Stimulated activated CD4-positive, alpha-beta T cell treated with anti-CD3 and anti-CD28 coated beads, Interleukin-12 subunit alpha, Interleukin-12 subunit beta, amount 100 ng/mL, for 4 hours (primary cell): Measurements from ENCODE around the gene WDR86.
A peak's percentile ranks its signal among the peaks of the same experiment; 100 is the strongest.

Experiments
- DNase-seq: peaks from one replicate; pipeline ENCODE4 v3.0.0-alpha.2; 2020

WDR86 gene

DNA sequence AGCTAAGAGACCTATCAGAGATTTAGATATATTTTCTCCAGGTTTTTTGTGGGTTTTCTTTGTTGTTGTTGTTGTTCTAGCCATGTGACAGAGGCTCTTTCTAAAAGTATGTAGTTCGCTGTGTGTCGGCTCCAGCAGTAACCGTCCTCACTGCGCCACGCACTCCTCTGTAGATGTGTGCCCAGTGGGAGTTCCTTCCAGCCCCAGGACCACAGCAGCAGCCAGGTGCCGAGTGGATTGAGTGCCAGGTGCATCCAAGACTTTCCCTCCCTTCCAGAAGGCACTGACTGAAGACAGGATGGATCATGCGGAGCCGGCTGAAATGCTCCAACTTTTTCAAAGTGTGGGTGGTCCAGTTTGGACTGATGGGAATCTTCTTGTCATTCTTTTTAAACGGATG, 31.8 kb downstream of the WDR86 start:
- DNase-seq: no peak

DNA sequence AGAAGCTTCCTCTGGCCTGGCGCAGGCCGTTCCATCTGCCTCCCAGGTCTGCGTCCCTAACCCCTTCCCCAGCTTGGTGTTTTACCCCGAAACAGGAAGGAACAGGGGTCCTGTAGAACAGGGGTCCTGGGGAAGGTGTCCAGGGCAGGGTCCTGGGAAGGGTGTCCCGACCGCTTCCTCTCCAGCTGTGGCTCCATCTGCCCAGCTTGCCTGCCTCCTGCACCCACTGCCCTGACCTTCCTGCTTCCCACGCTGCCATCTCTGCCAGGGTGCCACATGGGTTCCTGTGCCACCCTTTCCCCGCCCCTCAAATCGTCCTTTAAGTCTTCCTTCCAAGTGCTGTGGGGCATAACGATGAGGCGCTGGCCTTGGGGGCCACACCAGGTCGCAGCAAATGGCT, 32.4 kb downstream of the WDR86 start:
- no peak for DNase-seq

DNA sequence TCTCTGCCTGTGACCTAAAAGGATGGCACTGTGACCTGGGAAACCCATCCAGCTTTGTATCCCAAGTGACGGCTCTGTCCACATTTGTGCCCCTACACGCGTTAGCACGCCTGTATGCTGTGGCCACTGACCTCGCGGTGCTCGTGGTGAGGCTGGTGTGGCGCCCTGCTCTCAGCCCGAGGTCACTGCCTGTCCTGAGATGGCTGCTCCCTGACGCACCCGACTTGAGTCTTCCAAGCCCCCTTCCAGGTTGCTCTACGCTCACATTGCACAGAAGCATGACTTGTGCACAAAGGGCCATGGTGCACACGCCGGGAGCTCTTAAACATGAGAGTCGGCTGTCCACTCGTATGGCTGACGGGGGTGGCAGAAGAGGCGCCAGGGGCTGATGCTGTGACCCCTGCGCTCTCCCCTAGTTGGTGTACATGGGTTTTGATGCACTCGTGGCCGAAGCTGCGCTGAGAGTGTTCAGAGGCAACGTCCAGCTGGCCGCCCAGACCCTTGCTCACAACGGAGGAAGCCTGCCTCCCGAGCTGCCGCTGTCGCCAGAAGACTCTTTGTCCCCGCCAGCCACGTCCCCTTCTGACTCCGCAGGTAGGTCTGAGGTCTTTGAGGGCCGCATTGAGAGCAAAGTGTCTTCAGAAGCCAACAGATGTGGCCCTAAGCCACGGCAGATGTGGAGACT, 33.5 kb downstream of the WDR86 start:
- DNase-seq: no peak

- DNase-seq: no peak
These were observed 34.2 kb downstream of the WDR86 start for GRCh38 chr7:151375530-151376217.

- no peak for DNase-seq
These were observed 35.1 kb downstream of the WDR86 start for GRCh38 chr7:151374726-151375125.

GRCh38 chr7:151374139-151374538, 35.7 kb downstream of the WDR86 start:
- DNase-seq: no peak

- DNase-seq: no peak
These were observed 36.2 kb downstream of the WDR86 start for GRCh38 chr7:151373599-151373998.

DNA sequence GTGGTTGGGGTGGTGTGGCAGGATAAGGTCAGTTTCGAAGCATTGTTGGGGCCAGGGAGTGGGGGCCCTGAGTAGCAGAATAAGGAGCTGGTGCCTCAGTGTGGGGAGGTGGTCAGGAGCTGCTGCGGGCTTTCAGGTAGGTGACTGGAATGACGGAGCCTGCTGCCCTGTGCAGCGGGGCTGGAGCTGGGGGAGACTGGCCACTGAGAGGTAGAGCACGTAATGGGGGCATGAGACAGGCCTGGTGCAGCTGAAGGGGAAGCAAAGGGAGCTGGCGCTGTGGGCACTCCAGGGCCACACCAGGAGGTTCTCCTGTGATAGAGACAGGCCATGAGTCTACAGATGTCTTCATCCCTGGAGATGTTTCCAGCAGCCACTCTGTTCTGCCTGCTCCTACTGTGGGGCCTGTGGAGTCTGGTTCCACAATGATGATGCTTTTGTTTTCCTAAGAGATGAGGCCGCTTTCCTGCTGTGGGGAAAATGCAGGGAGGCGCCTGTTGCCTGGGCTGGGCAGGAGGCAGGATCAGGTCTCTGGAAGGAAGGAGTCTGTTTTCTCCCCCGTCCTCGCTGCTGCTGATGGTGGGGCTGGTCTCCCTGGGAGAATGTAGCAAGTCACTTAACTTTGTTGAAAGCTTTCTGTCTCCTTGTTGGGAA, 37.1 kb downstream of the WDR86 start:
- no peak for DNase-seq

DNA sequence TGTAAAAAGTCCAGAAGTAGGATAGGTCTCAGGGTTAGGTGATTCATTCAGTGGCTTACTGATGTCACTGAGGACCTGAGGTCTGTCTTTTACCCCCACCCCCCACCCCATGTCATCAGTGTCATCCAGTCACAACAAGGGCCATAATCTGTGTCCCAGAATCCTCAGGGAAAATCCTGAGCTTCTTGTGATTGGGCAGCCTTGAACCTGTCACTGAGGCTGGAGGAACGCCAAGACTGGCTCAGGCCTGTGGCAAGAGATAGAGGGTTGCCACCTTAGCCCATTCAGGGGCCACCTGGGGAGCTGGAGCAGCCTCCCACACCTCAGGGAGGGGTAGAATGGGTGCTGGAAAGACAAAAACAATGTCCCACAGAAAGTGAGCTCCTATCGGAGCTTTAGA, 38.6 kb downstream of the WDR86 start:
- no peak for DNase-seq

DNA sequence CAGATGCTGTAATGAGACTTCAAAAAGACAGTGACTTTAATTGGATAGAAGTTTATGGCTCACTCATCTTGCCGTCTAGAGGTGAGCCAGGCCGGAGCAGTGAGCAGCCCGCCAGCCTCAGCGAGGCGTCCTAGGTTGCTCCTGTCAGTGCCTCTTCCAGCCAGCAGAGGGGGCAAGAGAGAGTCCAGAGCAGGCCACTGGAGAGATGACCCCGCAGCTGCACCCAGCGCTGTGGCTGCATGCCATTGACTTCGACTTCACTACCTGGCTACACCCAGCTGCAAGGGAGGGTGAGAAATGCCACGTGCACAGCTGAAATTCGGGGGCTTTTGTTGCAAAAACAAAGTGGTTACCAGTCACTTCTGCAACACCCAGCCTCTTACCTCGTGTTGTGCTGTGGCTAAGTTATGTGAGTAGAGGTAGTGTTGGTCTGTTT, 41.7 kb downstream of the WDR86 start:
- DNase-seq: peak; percentile 71

GRCh38 chr7:151367284-151367683, 42.6 kb downstream of the WDR86 start:
- no peak for DNase-seq

GRCh38 chr7:151366880-151367222, 43.0 kb downstream of the WDR86 start:
- no peak for DNase-seq

DNA sequence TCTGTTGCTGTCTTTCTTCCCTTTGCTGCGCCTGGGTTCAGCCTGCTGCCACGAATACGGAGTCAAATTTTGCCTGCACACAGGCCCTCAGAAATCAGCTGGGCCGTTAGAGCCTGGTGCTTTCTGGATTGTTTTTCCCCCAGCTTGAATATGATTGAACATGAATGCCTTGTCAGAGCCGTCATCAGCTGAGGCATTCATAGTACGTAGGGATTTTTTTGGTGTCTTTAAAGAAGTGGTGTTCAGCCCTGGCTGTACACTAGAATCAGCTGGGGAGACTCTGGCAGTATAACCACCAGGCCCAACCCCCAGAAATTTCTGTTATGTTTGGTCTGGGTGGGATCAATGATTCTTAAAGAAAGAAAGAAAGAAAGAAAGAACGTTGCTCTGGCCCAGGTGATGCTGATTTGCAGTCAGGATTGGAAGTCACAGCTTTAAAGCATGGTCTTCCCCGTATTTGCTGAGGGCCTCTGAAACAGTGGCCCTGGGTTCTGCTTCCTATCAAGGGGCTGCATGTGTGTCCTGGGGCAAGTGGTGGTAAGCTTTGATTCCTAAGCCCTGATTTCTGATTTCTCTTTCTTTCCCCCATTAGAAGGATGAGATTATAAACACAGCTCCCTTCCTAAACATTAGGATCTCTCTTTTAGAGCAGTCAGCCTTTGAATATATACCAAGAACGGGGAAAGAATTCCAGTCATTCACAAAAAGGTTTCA, 43.5 kb downstream of the WDR86 start:
- no peak for DNase-seq

- no peak for DNase-seq
These were observed 46.7 kb downstream of the WDR86 start for GRCh38 chr7:151363182-151363581.

DNA sequence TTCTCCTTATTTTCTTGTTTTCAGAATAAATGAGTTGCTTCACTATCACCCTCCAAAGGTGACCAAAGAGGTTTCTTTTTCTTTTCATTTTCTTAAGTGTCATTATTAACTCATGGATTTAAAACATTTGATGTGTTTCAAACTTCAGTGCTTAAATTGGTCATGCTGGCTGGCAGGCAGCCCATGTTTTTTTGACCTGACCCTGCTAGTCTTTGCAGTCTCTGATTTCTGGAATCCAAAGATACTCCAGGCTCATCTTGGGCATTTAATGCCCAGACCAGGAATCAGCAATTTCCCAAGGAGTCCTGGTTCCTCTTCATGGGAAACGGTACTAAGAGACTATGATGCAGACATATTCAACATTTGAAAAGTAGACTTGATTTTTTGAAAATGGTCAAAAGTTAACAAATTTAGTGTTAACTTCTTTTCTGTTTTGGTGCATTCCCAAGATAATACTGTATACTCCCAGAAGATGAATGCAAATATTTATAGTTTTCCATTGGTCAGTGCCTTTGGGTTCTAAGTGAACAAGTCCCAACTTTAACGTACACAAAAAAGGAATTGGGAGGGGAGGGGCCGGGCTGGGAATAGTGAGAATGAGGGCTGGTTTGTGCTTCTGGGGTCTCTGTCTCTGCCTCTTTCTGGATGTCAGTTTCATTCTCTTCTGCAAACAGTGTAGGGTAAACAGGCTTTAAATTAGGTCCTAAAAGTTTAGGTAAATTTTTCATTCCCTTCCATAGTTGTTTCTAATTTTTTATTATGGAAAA, 48.5 kb downstream of the WDR86 start:
- no peak for DNase-seq

- no peak for DNase-seq
These were observed 57.3 kb downstream of the WDR86 start for GRCh38 chr7:151352512-151352911.

DNA sequence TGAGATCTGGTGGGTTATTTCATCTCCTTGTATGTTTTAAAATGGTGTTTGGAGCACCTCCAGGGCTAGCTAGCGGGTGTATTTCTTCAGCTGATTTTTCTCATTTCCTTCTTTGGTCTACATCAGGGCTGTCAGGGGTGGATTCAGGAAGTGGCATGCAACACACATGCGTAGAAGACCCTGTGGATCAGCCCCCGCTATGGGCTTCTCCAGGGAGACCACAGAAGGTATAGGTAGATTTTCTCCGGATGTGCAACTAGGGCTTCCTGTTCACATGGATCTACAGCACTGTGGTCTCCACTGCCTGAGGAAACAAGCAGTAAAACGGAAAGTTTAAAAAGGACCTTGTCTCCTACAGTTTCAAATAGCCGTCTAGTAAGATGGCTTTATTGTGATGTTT, 57.9 kb downstream of the WDR86 start:
- DNase-seq: peak; percentile 28

DNA sequence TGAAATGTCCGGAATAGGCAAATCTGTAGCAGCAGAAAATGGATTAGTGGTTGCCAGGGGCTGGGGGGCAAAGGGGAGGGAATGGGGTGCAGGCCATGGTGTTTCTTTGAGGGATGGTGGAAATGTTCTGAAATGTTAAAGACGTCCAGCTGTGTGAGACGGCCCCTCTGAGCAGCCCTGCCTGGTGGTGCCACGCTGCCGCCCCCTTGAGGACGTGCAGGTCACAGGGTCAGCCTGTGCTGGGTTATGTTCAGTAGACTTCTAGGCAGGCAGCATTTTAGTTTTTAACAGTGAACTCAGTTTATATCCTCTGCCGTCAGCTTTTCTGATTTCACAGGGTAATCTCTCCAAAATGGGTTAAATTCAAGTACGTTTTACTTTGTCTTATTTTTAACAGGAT, 58.8 kb downstream of the WDR86 start:
- DNase-seq: peak; percentile 45

DNA sequence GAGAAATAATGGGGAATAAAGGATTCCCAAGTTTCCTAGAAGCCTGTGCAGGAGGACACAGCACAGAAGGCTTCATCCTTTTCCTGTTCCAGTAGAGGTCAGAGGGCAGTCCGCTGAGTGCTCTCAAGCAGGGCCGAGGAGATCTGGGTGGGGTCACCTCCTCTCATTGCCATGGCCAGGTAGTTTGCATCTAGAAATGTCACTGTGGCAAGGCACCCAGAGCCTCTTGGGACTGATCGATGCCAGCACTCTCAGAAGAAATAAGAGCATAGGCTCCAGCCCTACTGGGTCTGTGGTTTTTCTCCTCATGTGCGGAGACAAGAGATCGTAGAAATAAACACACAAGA, 60.4 kb downstream of the WDR86 start:
- no peak for DNase-seq

DNA sequence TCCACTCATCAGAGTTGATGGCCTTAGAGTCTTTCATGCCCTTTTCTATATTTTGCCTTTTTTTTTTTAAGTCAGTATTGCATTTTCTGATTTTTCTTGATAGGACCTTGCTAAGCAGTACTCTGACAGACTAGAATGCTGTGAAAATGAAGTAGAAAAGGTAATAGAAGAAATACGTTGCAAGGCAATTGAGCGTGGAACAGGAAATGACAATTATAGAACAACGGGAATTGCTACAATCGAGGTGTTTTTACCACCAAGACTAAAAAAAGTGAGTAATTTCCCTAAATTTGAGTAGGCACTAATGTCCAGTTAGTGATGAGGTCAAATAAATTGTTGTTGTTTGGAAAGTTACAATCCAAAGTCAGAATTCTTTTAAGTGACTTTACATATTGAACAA, 60.9 kb downstream of the WDR86 start:
- no peak for DNase-seq

GRCh38 chr7:151347200-151347599, 62.6 kb downstream of the WDR86 start:
- DNase-seq: no peak

DNA sequence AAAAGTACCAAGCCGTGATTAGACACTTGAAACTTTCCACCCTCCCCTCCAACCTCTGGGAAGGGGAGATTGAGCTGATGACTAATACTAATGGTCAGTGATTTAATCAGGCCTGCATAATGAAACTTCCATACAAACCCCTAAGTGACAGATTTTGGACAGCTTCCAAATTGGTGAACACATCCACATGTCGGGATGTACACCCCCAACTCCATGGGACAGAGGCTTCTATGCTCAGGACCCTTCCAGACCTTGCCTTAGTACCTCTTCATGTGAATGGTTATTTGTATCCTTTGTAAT, 63.4 kb downstream of the WDR86 start:
- DNase-seq: no peak
